ENCODE data around the gene MORN1. TPM values are rescaled to one million over a fixed set of nuclear protein-coding genes. Genes with fewer than 3 reads are reported as not detected.

Gene MORN1
- polyA plus RNA-seq, 2 donors = 3.0 to 5.8 TPM

GRCh38 chr1:2343023-2343935 lies 48.1 kb downstream of the MORN1 start:
- no peaks in the 10 kb centered on the region for H3K36me3 ChIP-seq (ENCODE audit: control insufficient read depth in 2 of 2, insufficient read depth in 2 of 2, low read length in 1 of 2)
- H3K27me3 ChIP-seq (ENCODE audit: control insufficient read depth in 1 of 2, insufficient read depth in 2 of 2, low read length in 2 of 2) = no peaks in the 10 kb centered on the region
- 76 to 80% methylated on average over 35 to 39 of the region's 39 CpGs for WGBS, 2 donors
- H3K9me3 ChIP-seq (ENCODE audit: control insufficient read depth in 2 of 2, insufficient read depth in 1 of 2, low read depth in 1 of 2, low read length in 1 of 2) = no peaks in the 10 kb centered on the region
- peaks cover 3 to 5% of the 10 kb centered on the region in 2 donors for H3K4me1 ChIP-seq (ENCODE audit: control insufficient read depth in 2 of 2, insufficient read depth in 2 of 2, low read length in 1 of 2)
- no peak overlapping the region for H3K27ac ChIP-seq (ENCODE audit: low read depth in 2 of 2, low read length in 1 of 2)
- no peak overlapping the region for H3K4me3 ChIP-seq (ENCODE audit: low read depth in 1 of 2, low read length in 2 of 2)

- Histone ChIP-seq H3K27ac (ENCODE audit: low read depth in 2 of 2, low read length in 1 of 2) (no peak overlapping the region), H3K4me3 (ENCODE audit: low read depth in 1 of 2, low read length in 2 of 2) (no peak overlapping the region), H3K9me3 (ENCODE audit: control insufficient read depth in 2 of 2, insufficient read depth in 1 of 2, low read depth in 1 of 2, low read length in 1 of 2) (no peaks in the 10 kb centered on the region), H3K36me3 (ENCODE audit: control insufficient read depth in 2 of 2, insufficient read depth in 2 of 2, low read length in 1 of 2) (no peaks in the 10 kb centered on the region), H3K27me3 (ENCODE audit: control insufficient read depth in 1 of 2, insufficient read depth in 2 of 2, low read length in 2 of 2) (no peaks in the 10 kb centered on the region), H3K4me1 (ENCODE audit: control insufficient read depth in 2 of 2, insufficient read depth in 2 of 2, low read length in 1 of 2) (peaks cover 3 to 5% of the 10 kb centered on the region in 2 donors)
- 86% methylated on average over 21 of the region's 21 CpGs for whole genome bisulfite sequencing, 2 donors
These were observed 48.9 kb downstream of the MORN1 start for GRCh38 chr1:2342384-2343022.

DNA sequence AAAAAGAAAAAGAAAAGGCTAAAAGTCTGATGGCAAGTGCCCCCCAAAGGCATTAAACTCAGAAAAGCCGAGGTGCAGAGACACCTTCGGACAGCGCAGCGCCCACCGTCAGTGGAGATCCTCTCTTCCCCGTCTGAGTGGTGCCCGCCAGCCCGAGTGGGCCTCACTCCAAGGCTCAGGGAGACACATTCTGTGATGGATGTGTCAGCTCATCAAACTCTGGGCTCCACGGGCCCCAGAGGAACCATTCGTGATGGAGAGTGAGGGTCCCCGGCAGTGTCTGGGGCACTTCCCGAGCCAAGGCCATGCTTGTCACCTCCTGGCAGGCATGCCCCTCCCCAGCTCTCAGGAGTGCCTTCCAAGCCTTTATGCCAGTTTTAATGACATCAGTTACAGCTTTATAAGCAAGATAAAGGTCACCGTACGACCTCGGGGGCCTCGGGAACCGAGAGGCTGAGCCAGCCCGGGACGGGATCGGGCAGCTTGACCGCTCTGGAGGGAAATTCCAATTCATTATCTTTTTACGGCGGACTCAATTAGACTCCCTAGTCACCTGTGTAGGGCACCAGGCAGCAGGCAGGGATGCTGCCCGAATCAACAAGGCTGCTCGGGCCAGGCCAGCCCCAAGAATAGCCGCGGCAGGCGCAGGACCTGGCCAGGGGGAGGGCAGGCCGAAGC lies 49.5 kb downstream of the MORN1 start:
- Histone ChIP-seq H3K27ac (ENCODE audit: low read depth in 2 of 2, low read length in 1 of 2) (no peak overlapping the region), H3K9me3 (ENCODE audit: control insufficient read depth in 2 of 2, insufficient read depth in 1 of 2, low read depth in 1 of 2, low read length in 1 of 2) (no peaks in the 10 kb centered on the region), H3K4me1 (ENCODE audit: control insufficient read depth in 2 of 2, insufficient read depth in 2 of 2, low read length in 1 of 2) (peaks cover 0 to 5% of the 10 kb centered on the region in 2 donors), H3K36me3 (ENCODE audit: control insufficient read depth in 2 of 2, insufficient read depth in 2 of 2, low read length in 1 of 2) (no peaks in the 10 kb centered on the region), H3K27me3 (ENCODE audit: control insufficient read depth in 1 of 2, insufficient read depth in 2 of 2, low read length in 2 of 2) (no peaks in the 10 kb centered on the region), H3K4me3 (ENCODE audit: low read depth in 1 of 2, low read length in 2 of 2) (no peak overlapping the region)
- 88 to 89% methylated on average over 29 of the region's 29 CpGs for WGBS, 2 donors

GRCh38 chr1:2340918-2341254 lies 50.5 kb downstream of the MORN1 start:
- 94 to 95% methylated on average over 14 of the region's 14 CpGs for WGBS, 2 donors
- H3K4me3 ChIP-seq (ENCODE audit: low read depth in 1 of 2, low read length in 2 of 2) = no peak overlapping the region
- H3K27me3 ChIP-seq (ENCODE audit: control insufficient read depth in 1 of 2, insufficient read depth in 2 of 2, low read length in 2 of 2) = no peaks in the 10 kb centered on the region
- no peaks in the 10 kb centered on the region for H3K36me3 ChIP-seq (ENCODE audit: control insufficient read depth in 2 of 2, insufficient read depth in 2 of 2, low read length in 1 of 2)
- no peaks in the 10 kb centered on the region for H3K9me3 ChIP-seq (ENCODE audit: control insufficient read depth in 2 of 2, insufficient read depth in 1 of 2, low read depth in 1 of 2, low read length in 1 of 2)
- peaks cover 0 to 8% of the 10 kb centered on the region in 2 donors for H3K4me1 ChIP-seq (ENCODE audit: control insufficient read depth in 2 of 2, insufficient read depth in 2 of 2, low read length in 1 of 2)
- no peak overlapping the region for H3K27ac ChIP-seq (ENCODE audit: low read depth in 2 of 2, low read length in 1 of 2)

DNA sequence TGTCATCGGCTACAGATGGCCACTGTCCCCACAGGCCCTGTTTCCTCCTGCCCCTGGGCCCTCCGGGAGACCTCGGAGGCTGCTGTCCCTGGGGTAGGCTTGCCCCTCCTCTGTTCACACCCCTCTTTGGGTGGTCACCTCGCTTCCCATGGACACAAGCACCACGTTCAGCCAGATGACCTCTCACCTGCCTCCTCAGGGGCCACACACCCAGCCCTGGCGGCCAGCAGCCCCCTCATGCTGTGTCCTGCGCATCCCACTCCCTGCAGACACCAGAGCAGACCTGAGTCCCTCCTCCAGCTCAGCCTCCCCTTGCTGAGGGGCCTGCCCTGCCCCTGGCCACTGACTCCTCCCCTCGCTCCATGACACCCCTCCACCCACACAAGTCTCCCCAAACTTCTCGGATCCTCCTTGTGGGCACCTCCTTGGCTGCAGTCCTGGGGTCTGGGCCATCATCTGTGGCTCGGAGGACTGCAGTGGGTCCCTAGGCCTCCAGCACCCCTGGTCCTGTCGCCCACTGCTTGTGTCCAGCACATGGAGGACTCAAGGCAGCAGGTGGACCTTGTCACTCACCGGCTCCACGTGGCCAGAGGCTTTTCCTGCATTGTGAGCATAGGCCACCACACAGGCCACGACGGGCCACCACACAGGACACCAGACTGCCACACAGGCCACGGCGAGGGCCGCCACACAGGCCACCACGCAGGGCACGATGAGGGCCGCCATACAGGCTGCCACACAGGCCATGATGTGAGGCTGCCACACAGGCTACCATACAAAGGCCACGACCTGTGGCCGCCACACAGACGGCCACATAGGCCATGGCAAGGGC lies 51.1 kb downstream of the MORN1 start:
- Histone ChIP-seq H3K36me3 (ENCODE audit: control insufficient read depth in 2 of 2, insufficient read depth in 2 of 2, low read length in 1 of 2) (no peaks in the 10 kb centered on the region), H3K4me1 (ENCODE audit: control insufficient read depth in 2 of 2, insufficient read depth in 2 of 2, low read length in 1 of 2) (peaks cover 0 to 13% of the 10 kb centered on the region in 2 donors), H3K9me3 (ENCODE audit: control insufficient read depth in 2 of 2, insufficient read depth in 1 of 2, low read depth in 1 of 2, low read length in 1 of 2) (no peaks in the 10 kb centered on the region), H3K27ac (ENCODE audit: low read depth in 2 of 2, low read length in 1 of 2) (no peak overlapping the region), H3K27me3 (ENCODE audit: control insufficient read depth in 1 of 2, insufficient read depth in 2 of 2, low read length in 2 of 2) (no peaks in the 10 kb centered on the region), H3K4me3 (ENCODE audit: low read depth in 1 of 2, low read length in 2 of 2) (no peak overlapping the region)
- 87 to 90% methylated on average over 24 of the region's 24 CpGs for WGBS, 2 donors

GRCh38 chr1:2339206-2340085 lies 51.9 kb downstream of the MORN1 start:
- H3K27me3 ChIP-seq (ENCODE audit: control insufficient read depth in 1 of 2, insufficient read depth in 2 of 2, low read length in 2 of 2) = no peaks in the 10 kb centered on the region
- peaks cover 0 to 13% of the 10 kb centered on the region in 2 donors for H3K4me1 ChIP-seq (ENCODE audit: control insufficient read depth in 2 of 2, insufficient read depth in 2 of 2, low read length in 1 of 2)
- no peaks in the 10 kb centered on the region for H3K36me3 ChIP-seq (ENCODE audit: control insufficient read depth in 2 of 2, insufficient read depth in 2 of 2, low read length in 1 of 2)
- WGBS, 2 donors = 87% methylated on average over 44 to 45 of the region's 45 CpGs
- H3K27ac ChIP-seq (ENCODE audit: low read depth in 2 of 2, low read length in 1 of 2) = no peak overlapping the region
- no peaks in the 10 kb centered on the region for H3K9me3 ChIP-seq (ENCODE audit: control insufficient read depth in 2 of 2, insufficient read depth in 1 of 2, low read depth in 1 of 2, low read length in 1 of 2)
- no peak overlapping the region for H3K4me3 ChIP-seq (ENCODE audit: low read depth in 1 of 2, low read length in 2 of 2)

DNA sequence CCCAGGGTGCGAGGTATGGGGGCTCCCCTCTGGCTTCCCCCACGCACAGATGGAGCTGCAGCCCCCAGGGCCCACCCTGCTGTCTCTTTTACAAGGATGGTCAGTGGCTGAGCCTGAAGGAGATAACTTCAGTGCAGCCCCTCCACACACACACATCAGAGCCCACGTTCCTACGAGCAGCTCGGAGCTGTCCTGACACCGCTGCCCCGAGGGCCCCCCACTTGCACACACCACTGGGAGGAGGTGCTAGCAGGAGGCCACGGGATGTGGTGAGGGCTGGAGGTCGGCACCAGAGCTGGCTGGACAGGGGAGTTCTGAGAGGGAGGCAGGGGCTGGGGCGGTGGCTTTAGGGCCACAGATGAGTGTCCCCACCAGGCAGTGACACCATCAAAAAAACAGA lies 53.9 kb downstream of the MORN1 start:
- H3K36me3 ChIP-seq (ENCODE audit: control insufficient read depth in 2 of 2, insufficient read depth in 2 of 2, low read length in 1 of 2) = no peaks in the 10 kb centered on the region
- H3K4me1 ChIP-seq (ENCODE audit: control insufficient read depth in 2 of 2, insufficient read depth in 2 of 2, low read length in 1 of 2) = peaks cover 0 to 15% of the 10 kb centered on the region in 2 donors
- 73 to 80% methylated on average over 10 of the region's 10 CpGs for WGBS, 2 donors
- no peak overlapping the region for H3K27ac ChIP-seq (ENCODE audit: low read depth in 2 of 2, low read length in 1 of 2)
- no peaks in the 10 kb centered on the region for H3K9me3 ChIP-seq (ENCODE audit: control insufficient read depth in 2 of 2, insufficient read depth in 1 of 2, low read depth in 1 of 2, low read length in 1 of 2)
- H3K4me3 ChIP-seq (ENCODE audit: low read depth in 1 of 2, low read length in 2 of 2) = no peak overlapping the region
- H3K27me3 ChIP-seq (ENCODE audit: control insufficient read depth in 1 of 2, insufficient read depth in 2 of 2, low read length in 2 of 2) = no peaks in the 10 kb centered on the region

GRCh38 chr1:2337081-2337480 lies 54.3 kb downstream of the MORN1 start:
- Histone ChIP-seq H3K9me3 (ENCODE audit: control insufficient read depth in 2 of 2, insufficient read depth in 1 of 2, low read depth in 1 of 2, low read length in 1 of 2) (no peaks in the 10 kb centered on the region), H3K36me3 (ENCODE audit: control insufficient read depth in 2 of 2, insufficient read depth in 2 of 2, low read length in 1 of 2) (no peaks in the 10 kb centered on the region), H3K4me3 (ENCODE audit: low read depth in 1 of 2, low read length in 2 of 2) (no peak overlapping the region), H3K4me1 (ENCODE audit: control insufficient read depth in 2 of 2, insufficient read depth in 2 of 2, low read length in 1 of 2) (peaks cover 0 to 15% of the 10 kb centered on the region in 2 donors), H3K27ac (ENCODE audit: low read depth in 2 of 2, low read length in 1 of 2) (no peak overlapping the region), H3K27me3 (ENCODE audit: control insufficient read depth in 1 of 2, insufficient read depth in 2 of 2, low read length in 2 of 2) (no peaks in the 10 kb centered on the region)
- 87 to 93% methylated on average over 15 to 23 of the region's 23 CpGs for WGBS, 2 donors

Measured in esophagus (tissue), 2 donors.